Aorta (tissue), 5 donors: ENCODE measurements around the gene SPRED3. TPM values are rescaled to one million over a fixed set of nuclear protein-coding genes. Genes with fewer than 3 reads are reported as not detected.
A peak's percentile ranks its signal among the peaks of the same experiment; 100 is the strongest.

Experiments used
- ATAC-seq: fragments of 200-7000 bp; cut with Tn5 transposase; one replicate; pipeline ENCODE4 v1.9.1; 2022; ENCODE audit warnings: moderate library complexity; ENCODE audit not compliant: low FRiP score
- DNase-seq, 2 donors: peaks; one replicate each; pipeline ENCODE4 v3.0.0-alpha.2; 2020
- H3K27ac ChIP-seq, 2 donors: one replicate each; pipeline ENCODE4 v1.5.1; 2013; ENCODE audit warnings: low read length in 2 of 2, mild to moderate bottlenecking in 2 of 2, moderate library complexity in 2 of 2, control low read depth in 1 of 2, inconsistent platforms in 1 of 2, low read depth in 1 of 2
- H3K27me3 ChIP-seq, 2 donors: one replicate each; pipeline ENCODE4 v1.6.1; 2013; ENCODE audit warnings: control low read depth in 1 of 2, low read length in 1 of 2, mild to moderate bottlenecking in 1 of 2, moderate library complexity in 1 of 2; ENCODE audit not compliant: insufficient read depth in 2 of 2, control insufficient read depth in 1 of 2
- H3K36me3 ChIP-seq, 2 donors: one replicate each; pipeline ENCODE4 v1.6.1; 2013; ENCODE audit warnings: control low read depth in 1 of 2, low read length in 1 of 2, mild to moderate bottlenecking in 1 of 2; ENCODE audit not compliant: insufficient read depth in 2 of 2, control insufficient read depth in 1 of 2
- H3K4me1 ChIP-seq, 2 donors: one replicate each; pipeline ENCODE4 v1.6.1; 2013; ENCODE audit warnings: low read length in 2 of 2, control low read depth in 1 of 2, mild to moderate bottlenecking in 1 of 2, moderate library complexity in 1 of 2; ENCODE audit not compliant: insufficient read depth in 2 of 2, control insufficient read depth in 1 of 2
- H3K4me3 ChIP-seq, 2 donors: one replicate each; pipeline ENCODE4 v1.5.1; 2013; ENCODE audit warnings: low read length in 2 of 2, control low read depth in 1 of 2, mild to moderate bottlenecking in 1 of 2
- H3K9me3 ChIP-seq: one replicate; pipeline ENCODE4 v1.6.1; 2013; ENCODE audit warnings: mild to moderate bottlenecking, low read length; ENCODE audit not compliant: control insufficient read depth
- WGBS, 2 donors: extraction: QIAGEN DNeasy Blood & Tissue Kit; methylation state at CpG; one replicate each; pipeline ENCODE4 v1.1.7; 2013; 5-methylcytosine and 5-hydroxymethylcytosine counted together
- intact Hi-C, 2 donors: fragments of 100-400 bp; cut with DNase I; formaldehyde crosslinking; loops; one replicate each; pipeline versions ENCODE4 v1.14.2 to v1.15.0; 2022
- polyA plus RNA-seq, 2 donors: library from polyadenylated mRNA; stranded (reverse); fragments of 200-250 nt; gene quantifications; one replicate each; pipeline ENCODE4 v1.2.3, GENCODE V29; 2013
- total RNA-seq, 2 donors: library from RNA; stranded (reverse); fragmentation: NEBNext Ultra II Directional; extraction: Animal tissue kit (Norgen Biotek cat#: 25700); gene quantifications; one replicate each; pipeline ENCODE4 v1.2.1, GENCODE V29; 2021
- donor health status: healthy with polysubstance abuse.
- donor health status: Bipolar disorder and iron deficiency.
- donor health status: DM: no; HTN: no; CAD: no.
- donor health status: DM: no; HTN: no; CAD: no.
- donor health status: DM: yes; HTN: yes; CAD: no.

SPRED3 gene
- total and polyA plus RNA-seq, 4 donors, result 1.9 to 26.1 (median 15.5) TPM

- WGBS, 2 donors, result 81 to 85% methylated on average over 30 to 40 of the region's 40 CpGs
- intact Hi-C loops, result loop anchor here in 1 of 2 donors (5.0 kb wide), 2 partner anchors 48 to 133 kb away; partner anchors contain the start of gene CATSPERG
- DNase-seq, result no peak
- Histone ChIP-seq H3K27me3 (no peaks in the 10 kb centered on the region), H3K9me3 (no peaks in the 10 kb centered on the region), H3K27ac (no peak overlapping the region), H3K36me3 (peaks cover 0 to 4% of the 10 kb centered on the region in 2 donors), H3K4me1 (no peaks in the 10 kb centered on the region), H3K4me3 (no peak overlapping the region)
- ATAC-seq, result no peak
Observed at GRCh38 chr19:38385057-38385803, 3.3 kb upstream of the SPRED3 start.

GRCh38 chr19:38385804-38386257 lies 2.7 kb upstream of the SPRED3 start:
- 73 to 80% methylated on average over 36 to 40 of the region's 40 CpGs for WGBS, 2 donors

GRCh38 chr19:38386300-38386970 lies 2.1 kb upstream of the SPRED3 start:
- Histone ChIP-seq H3K4me3 (no peak overlapping the region), H3K27ac (no peak overlapping the region), H3K36me3 (peaks cover 0 to 1% of the 10 kb centered on the region in 2 donors), H3K9me3 (no peaks in the 10 kb centered on the region), H3K4me1 (no peaks in the 10 kb centered on the region), H3K27me3 (no peaks in the 10 kb centered on the region)
- DNase-seq (no peak), ATAC-seq (no peak)
- 69 to 70% methylated on average over 52 to 61 of the region's 61 CpGs for WGBS, 2 donors
- intact Hi-C loops, result loop anchor here in 1 of 2 donors (5.0 kb wide), 2 partner anchors 49 to 134 kb away; partner anchors contain the start of gene CATSPERG

More at GRCh38 chr19:38385804-38386257, 2.7 kb upstream of the SPRED3 start:
- DNase-seq (no peak), ATAC-seq (no peak)
- intact Hi-C loops, result loop anchor here in 1 of 2 donors (5.0 kb wide), 2 partner anchors 49 to 134 kb away; partner anchors contain the start of gene CATSPERG
- peaks cover 0 to 4% of the 10 kb centered on the region in 2 donors for H3K36me3 ChIP-seq
- H3K27me3 ChIP-seq, result no peaks in the 10 kb centered on the region
- H3K4me3 ChIP-seq, result no peak overlapping the region
- no peaks in the 10 kb centered on the region for H3K9me3 ChIP-seq
- H3K4me1 ChIP-seq, result no peaks in the 10 kb centered on the region
- no peak overlapping the region for H3K27ac ChIP-seq

GRCh38 chr19:38386971-38387549 lies 1.4 kb upstream of the SPRED3 start:
- Histone ChIP-seq H3K27ac (peak overlapping the region in 1 of 2 donors; percentile 4), H3K9me3 (no peaks in the 10 kb centered on the region), H3K27me3 (no peaks in the 10 kb centered on the region), H3K4me3 (no peak overlapping the region), H3K4me1 (no peaks in the 10 kb centered on the region), H3K36me3 (no peaks in the 10 kb centered on the region)
- ATAC-seq (no peak), DNase-seq (peak; percentile 71 to 84)
- 12 to 15% methylated on average over 27 to 36 of the region's 36 CpGs for WGBS, 2 donors
- intact Hi-C loops, result loop anchor here in 1 of 2 donors (5.0 kb wide), 2 partner anchors 50 to 135 kb away; partner anchors contain the start of gene CATSPERG

- no peaks in the 10 kb centered on the region for H3K27me3 ChIP-seq
- H3K4me1 ChIP-seq, result no peaks in the 10 kb centered on the region
- H3K27ac ChIP-seq, result peak within 1 kb of the TSS; percentile 20 to 73
- H3K4me3 ChIP-seq, result peak within 1 kb of the TSS; percentile 45 to 56
- H3K36me3 ChIP-seq, result no peaks in the 10 kb centered on the region
- intact Hi-C loops, result loop anchor here in 1 of 2 donors (5.0 kb wide), 2 partner anchors 50 to 135 kb away; partner anchors contain the start of gene CATSPERG
- WGBS, 2 donors, result 2% methylated on average over 49 to 51 of the region's 51 CpGs
- DNase-seq (peak; percentile 93 to 95), ATAC-seq (peak; percentile 86)
- H3K9me3 ChIP-seq, result no peaks in the 10 kb centered on the region
Observed at GRCh38 chr19:38387550-38388348, 748 bp upstream of the SPRED3 start, which contains the start of gene GGN. Gene GGN, minus strand, starts transcription at chr19:38388034. Its CDS starts 773 bp downstream, at chr19:38387261.

GRCh38 chr19:38389101-38389925 lies 816 bp downstream of the SPRED3 start:
- ATAC-seq (no peak), DNase-seq (peak; percentile 78 to 84)
- peak overlapping the region; percentile 45 to 56 for H3K4me3 ChIP-seq
- intact Hi-C loops, result loop anchor here in 1 of 2 donors (5.0 kb wide), 2 partner anchors 52 to 137 kb away; partner anchors contain the start of gene CATSPERG
- no peaks in the 10 kb centered on the region for H3K4me1 ChIP-seq
- H3K36me3 ChIP-seq, result no peaks in the 10 kb centered on the region
- no peaks in the 10 kb centered on the region for H3K9me3 ChIP-seq
- peak overlapping the region; percentile 20 to 73 for H3K27ac ChIP-seq
- WGBS, 2 donors, result 3% methylated on average over 27 to 28 of the region's 28 CpGs
- H3K27me3 ChIP-seq, result no peaks in the 10 kb centered on the region
